Measurements from ENCODE around the gene ITGB2. TPM values are rescaled to one million over a fixed set of nuclear protein-coding genes. Genes with fewer than 3 reads are reported as not detected.

Gene ITGB2
- total RNA-seq, 1 donor from 2014 or later: 468 TPM

DNA sequence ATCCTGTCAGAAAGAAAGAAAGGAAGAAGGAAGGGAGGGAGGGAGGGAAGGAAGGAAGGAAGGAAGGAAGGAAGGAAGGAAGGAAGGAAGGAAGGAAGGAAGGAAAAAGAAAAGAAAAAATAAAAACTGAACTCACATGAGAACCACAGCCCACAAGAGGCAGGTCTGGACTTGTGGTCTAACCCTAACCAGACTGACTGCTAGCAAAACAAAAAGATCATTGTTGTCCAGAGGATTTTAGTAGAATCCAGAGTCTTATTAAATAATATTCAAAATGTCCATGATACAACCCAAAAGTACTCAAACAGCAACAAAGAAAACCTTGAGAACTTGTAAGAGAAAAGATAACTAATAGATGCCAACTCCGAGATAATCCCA, 4.7 kb upstream of the ITGB2 start:
- DNase-seq (no peak), ATAC-seq (no peak)
- TF ChIP-seq, protein P1, sequence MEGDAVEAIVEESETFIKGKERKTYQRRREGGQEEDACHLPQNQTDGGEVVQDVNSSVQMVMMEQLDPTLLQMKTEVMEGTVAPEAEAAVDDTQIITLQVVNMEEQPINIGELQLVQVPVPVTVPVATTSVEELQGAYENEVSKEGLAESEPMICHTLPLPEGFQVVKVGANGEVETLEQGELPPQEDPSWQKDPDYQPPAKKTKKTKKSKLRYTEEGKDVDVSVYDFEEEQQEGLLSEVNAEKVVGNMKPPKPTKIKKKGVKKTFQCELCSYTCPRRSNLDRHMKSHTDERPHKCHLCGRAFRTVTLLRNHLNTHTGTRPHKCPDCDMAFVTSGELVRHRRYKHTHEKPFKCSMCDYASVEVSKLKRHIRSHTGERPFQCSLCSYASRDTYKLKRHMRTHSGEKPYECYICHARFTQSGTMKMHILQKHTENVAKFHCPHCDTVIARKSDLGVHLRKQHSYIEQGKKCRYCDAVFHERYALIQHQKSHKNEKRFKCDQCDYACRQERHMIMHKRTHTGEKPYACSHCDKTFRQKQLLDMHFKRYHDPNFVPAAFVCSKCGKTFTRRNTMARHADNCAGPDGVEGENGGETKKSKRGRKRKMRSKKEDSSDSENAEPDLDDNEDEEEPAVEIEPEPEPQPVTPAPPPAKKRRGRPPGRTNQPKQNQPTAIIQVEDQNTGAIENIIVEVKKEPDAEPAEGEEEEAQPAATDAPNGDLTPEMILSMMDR (IDR thresholded peaks at IDR 0.05): no peak
- no peak overlapping the region for H3K4me3 ChIP-seq
- intact Hi-C loops (cut with DNase I): no loop called here
- no peaks in the 10 kb centered on the region for H3K9me3 ChIP-seq
- no peak overlapping the region for H3K27ac ChIP-seq
- peaks cover 18% of the 10 kb centered on the region for H3K27me3 ChIP-seq (ENCODE audit: low read depth)
- H3K36me3 ChIP-seq: no peaks in the 10 kb centered on the region
- peaks cover 61% of the 10 kb centered on the region for H3K4me1 ChIP-seq

GRCh38 chr21:44924606-44925377, 4.1 kb upstream of the ITGB2 start:
- ATAC-seq: peak; percentile 14 to 38
- intact Hi-C loops (cut with DNase I): no loop called here
- DNase-seq: peak; percentile 14
- peak overlapping the region; percentile 38 for H3K27ac ChIP-seq
- no peaks in the 10 kb centered on the region for H3K36me3 ChIP-seq
- peaks cover 19% of the 10 kb centered on the region for H3K27me3 ChIP-seq (ENCODE audit: low read depth)
- H3K4me1 ChIP-seq: peaks cover 61% of the 10 kb centered on the region
- H3K9me3 ChIP-seq: no peaks in the 10 kb centered on the region
- TF ChIP-seq, protein P1 (IDR thresholded peaks at IDR 0.05): no peak
- no peak overlapping the region for H3K4me3 ChIP-seq

DNA sequence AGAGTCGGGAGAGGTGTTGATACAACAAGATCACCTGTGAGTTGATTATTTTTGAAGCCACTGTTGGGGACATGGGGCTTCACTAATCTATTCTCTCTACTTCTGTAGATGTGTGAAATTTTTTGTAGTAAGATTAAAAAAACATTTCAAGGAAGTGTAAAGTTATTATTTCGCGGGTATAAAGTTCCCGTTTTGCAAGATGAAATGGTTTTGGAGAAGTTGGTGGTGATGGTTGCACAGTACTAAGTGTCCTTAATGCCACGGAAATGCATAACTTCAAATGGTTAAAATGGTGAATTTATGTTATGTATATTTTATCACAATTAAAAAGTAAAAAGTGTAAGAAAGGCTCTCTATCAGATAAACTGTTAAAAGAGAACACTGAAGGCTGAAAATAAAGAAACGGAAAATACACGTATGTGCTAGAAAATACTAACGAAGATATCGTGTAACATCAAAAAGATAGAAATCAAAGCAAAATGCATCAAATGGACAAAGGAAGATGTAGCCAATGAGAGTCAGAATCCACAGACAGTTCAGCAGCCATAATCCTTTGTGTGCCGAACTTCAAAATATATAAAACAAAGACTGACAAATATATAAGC, 2.9 kb upstream of the ITGB2 start:
- no peak for ATAC-seq
- DNase-seq: no peak
- Histone ChIP-seq H3K9me3 (no peaks in the 10 kb centered on the region), H3K27me3 (ENCODE audit: low read depth) (peaks cover 20% of the 10 kb centered on the region), H3K27ac (no peak overlapping the region), H3K4me3 (no peak overlapping the region), H3K36me3 (no peaks in the 10 kb centered on the region), H3K4me1 (peaks cover 56% of the 10 kb centered on the region)
- intact Hi-C loops (cut with DNase I): no loop called here
- TF ChIP-seq, protein P1 (IDR thresholded peaks at IDR 0.05): no peak

DNA sequence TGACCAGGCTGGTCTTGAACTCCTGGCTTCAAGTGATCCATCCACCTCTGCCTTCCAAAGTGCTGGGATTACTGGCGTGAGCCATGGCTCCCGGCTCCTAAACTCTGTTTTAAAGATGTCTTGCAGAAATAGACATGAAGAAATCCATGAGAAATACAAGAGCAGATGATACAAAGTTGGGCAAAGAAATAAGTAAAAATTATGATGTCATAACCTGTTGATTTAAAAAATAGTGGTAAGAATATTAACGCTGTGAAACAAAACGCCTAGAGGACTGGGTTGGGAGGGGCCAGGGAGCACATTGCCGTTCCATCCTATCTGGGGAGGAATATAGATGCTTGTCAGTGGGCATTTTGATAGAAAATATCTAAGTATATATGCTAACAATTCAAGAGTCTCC, 1.2 kb upstream of the ITGB2 start:
- TF ChIP-seq, protein P1 (IDR thresholded peaks at IDR 0.05): no peak
- H3K4me3 ChIP-seq: no peak overlapping the region
- H3K36me3 ChIP-seq: no peaks in the 10 kb centered on the region
- no peak for DNase-seq
- H3K27me3 ChIP-seq (ENCODE audit: low read depth): peaks cover 23% of the 10 kb centered on the region
- intact Hi-C loops (cut with DNase I): no loop called here
- H3K27ac ChIP-seq: no peak overlapping the region
- ATAC-seq: no peak
- peaks cover 57% of the 10 kb centered on the region for H3K4me1 ChIP-seq
- H3K9me3 ChIP-seq: no peaks in the 10 kb centered on the region

- intact Hi-C loops (cut with DNase I): no loop called here
- H3K4me3 ChIP-seq: peak overlapping the region; percentile 58
- H3K4me1 ChIP-seq: peaks cover 46% of the 10 kb centered on the region
- H3K36me3 ChIP-seq: no peaks in the 10 kb centered on the region
- H3K27me3 ChIP-seq (ENCODE audit: low read depth): peaks cover 23% of the 10 kb centered on the region
- peak; percentile 14 to 38 for ATAC-seq
- H3K9me3 ChIP-seq: no peaks in the 10 kb centered on the region
- TF ChIP-seq, protein P1 (IDR thresholded peaks at IDR 0.05): no peak
- peak; percentile 42 for DNase-seq
- peak overlapping the region; percentile 63 for H3K27ac ChIP-seq
Observed at GRCh38 chr21:44919913-44920693, 596 bp downstream of the ITGB2 start.

All from lower lobe of right lung (tissue), 2 donors.